GM23248 (cell line): Measurements from ENCODE around the gene OR4M1. TPM values are rescaled to one million over a fixed set of nuclear protein-coding genes. Genes with fewer than 3 reads are reported as not detected.
"Not testable (repeated sequence)": the region's sequence is repeated elsewhere in the genome, so short reads cannot be mapped to it uniquely, and the experiment has no call there.

ENCODE experiments used
- DNase-seq: peaks from one replicate; pipeline ENCODE4 v3.0.0-alpha.2; 2015
- H2AFZ ChIP-seq: fragments of 200-600 bp; sonication (generic); 2 replicates; pipeline ENCODE4 v1.6.1; 2016; ENCODE audit warnings: antibody characterized with exemption
- H3F3A ChIP-seq: fragments of 200-600 bp; sonication (generic); 2 replicates; pipeline ENCODE4 v1.6.1; 2016; ENCODE audit warnings: mild to moderate bottlenecking, antibody characterized with exemption, mixed run types; ENCODE audit not compliant: insufficient read depth
- H3K27ac ChIP-seq: fragments of 200-600 bp; sonication (generic); 2 replicates; pipeline ENCODE4 v1.5.1; 2016; ENCODE audit warnings: mild to moderate bottlenecking
- H3K27me3 ChIP-seq: fragments of 200-600 bp; sonication (generic); replicated peaks from 2 replicates; pipeline ENCODE4 v1.6.1; 2016; ENCODE audit warnings: mild to moderate bottlenecking; ENCODE audit not compliant: insufficient read depth
- H3K36me3 ChIP-seq: fragments of 200-600 bp; sonication (generic); 2 replicates; pipeline ENCODE4 v1.6.1; 2016; ENCODE audit warnings: low read depth, mild to moderate bottlenecking
- H3K4me1 ChIP-seq: fragments of 200-600 bp; sonication (generic); 2 replicates; pipeline ENCODE4 v1.6.1; 2016; ENCODE audit warnings: mild to moderate bottlenecking; ENCODE audit not compliant: insufficient read depth
- H3K4me2 ChIP-seq: fragments of 200-600 bp; sonication (generic); one replicate; pipeline ENCODE4 v1.6.1; 2016; ENCODE audit warnings: mild to moderate bottlenecking; ENCODE audit not compliant: unreplicated experiment
- H3K4me3 ChIP-seq: fragments of 200-600 bp; sonication (generic); 2 replicates; pipeline ENCODE4 v1.5.1; 2016; ENCODE audit warnings: mild to moderate bottlenecking
- H3K79me2 ChIP-seq: fragments of 200-600 bp; sonication (generic); 2 replicates; pipeline ENCODE4 v1.6.1; 2016; ENCODE audit warnings: mild to moderate bottlenecking; ENCODE audit not compliant: insufficient read depth
- H3K9ac ChIP-seq: fragments of 200-600 bp; sonication (generic); 2 replicates; pipeline ENCODE4 v1.6.1; 2016; ENCODE audit warnings: mild to moderate bottlenecking
- H3K9me2 ChIP-seq: fragments of 200-600 bp; sonication (generic); 2 replicates; pipeline ENCODE4 v1.6.1; 2016; ENCODE audit warnings: mixed run types, mild to moderate bottlenecking, moderate library complexity; ENCODE audit not compliant: insufficient read depth
- H3K9me3 ChIP-seq: fragments of 200-600 bp; sonication (generic); one replicate; pipeline ENCODE4 v1.6.1; 2017; ENCODE audit warnings: low read depth
- H4K20me1 ChIP-seq: fragments of 200-600 bp; sonication (generic); 2 replicates; pipeline ENCODE4 v1.6.0; 2016; ENCODE audit not compliant: insufficient read depth
- EZH2 ChIP-seq: fragments of 200-600 bp; sonication (generic); IDR thresholded peaks from 2 replicates; pipeline ENCODE4 v1.6.1; 2018; ENCODE audit warnings: antibody characterized with exemption, mild to moderate bottlenecking; ENCODE audit not compliant: insufficient read depth, poor library complexity, severe bottlenecking
- EZH2phosphoT487 ChIP-seq: fragments of 200-600 bp; sonication (generic); IDR thresholded peaks from 2 replicates; pipeline ENCODE4 v1.6.1; 2018; ENCODE audit warnings: antibody characterized with exemption, moderate library complexity, mild to moderate bottlenecking, low read depth; ENCODE audit not compliant: insufficient read depth
- WGBS, 2 experiments: methylation state at CpG; one replicate each; pipeline ENCODE4 v1.1.6; 2015 to 2017; ENCODE audit warnings: low lambda C conversion rate in 2 of 2, low coverage in 1 of 2; ENCODE audit errors: missing lambda C conversion rate in 2 of 2; 5-methylcytosine and 5-hydroxymethylcytosine counted together
- in situ Hi-C: fragments of 300-500 bp; cut with MboI; formaldehyde crosslinking; loops from 2 replicates; pipeline ENCODE4 v1.15.0; 2020
- polyA plus RNA-seq: library from polyadenylated mRNA; unstranded; fragments of >200 nt; fragmentation: Nextera tagmentation; extraction: Ambion mirVana; gene quantifications from 2 replicates; pipeline ENCODE4 v1.2.1, GENCODE V29; 2016
- total RNA-seq: library from RNA; depleted of rRNA; stranded (reverse); fragments of >200 nt; shearing (Covaris generic); gene quantifications from 2 replicates; pipeline ENCODE4 v1.2.3, GENCODE V29; 2014

OR4M1 gene
- total and polyA plus RNA-seq, 2 experiments from 2014 or later: not detected

GRCh38 chr14:19813171-19813920 lies 40.0 kb downstream of the OR4M1 start:
- H4K20me1 ChIP-seq, H3K9ac ChIP-seq, H3K9me2 ChIP-seq, H3K9me3 ChIP-seq, H3F3A ChIP-seq, H3K36me3 ChIP-seq, H3K4me3 ChIP-seq, in situ Hi-C loops, H3K27me3 ChIP-seq, H3K4me2 ChIP-seq, H3K27ac ChIP-seq, H3K4me1 ChIP-seq, H2AFZ ChIP-seq, H3K79me2 ChIP-seq, DNase-seq: not testable (repeated sequence)
- WGBS, 2 experiments: 7 to 8% methylated on average over 4 of the region's 4 CpGs

GRCh38 chr14:19819879-19820278 lies 46.6 kb downstream of the OR4M1 start:
- H3K9me3 ChIP-seq, H3K9ac ChIP-seq, in situ Hi-C loops, H4K20me1 ChIP-seq, H3K27ac ChIP-seq, H3K9me2 ChIP-seq, H3F3A ChIP-seq, H3K4me3 ChIP-seq, H3K4me1 ChIP-seq, H3K4me2 ChIP-seq, H2AFZ ChIP-seq, H3K79me2 ChIP-seq, DNase-seq, H3K27me3 ChIP-seq, H3K36me3 ChIP-seq: not testable (repeated sequence)
- WGBS, 2 experiments: 13 to 19% methylated on average over 1 of the region's 1 CpG

GRCh38 chr14:19821016-19821415 lies 47.7 kb downstream of the OR4M1 start:
- H3K79me2 ChIP-seq, DNase-seq, H2AFZ ChIP-seq, H3K9ac ChIP-seq, in situ Hi-C loops, H3K4me3 ChIP-seq, H3K27me3 ChIP-seq, H3F3A ChIP-seq, H3K4me2 ChIP-seq, H3K4me1 ChIP-seq, H3K36me3 ChIP-seq, H3K9me2 ChIP-seq, H3K9me3 ChIP-seq, H3K27ac ChIP-seq, H4K20me1 ChIP-seq: not testable (repeated sequence)
- WGBS, 2 experiments: 19 to 29% methylated on average over 6 of the region's 6 CpGs

GRCh38 chr14:19823178-19823577 lies 49.9 kb downstream of the OR4M1 start:
- Histone ChIP-seq H3F3A (no peaks in the 10 kb centered on the region), H4K20me1 (no peaks in the 10 kb centered on the region), H3K9ac (no peak overlapping the region), H2AFZ (no peak overlapping the region), H3K4me2 (no peak overlapping the region), H3K4me1 (no peaks in the 10 kb centered on the region), H3K27ac (no peak overlapping the region), H3K9me3 (no peaks in the 10 kb centered on the region), H3K27me3 (no peaks in the 10 kb centered on the region), H3K36me3 (no peaks in the 10 kb centered on the region), H3K4me3 (no peak overlapping the region), H3K79me2 (no peaks in the 10 kb centered on the region), H3K9me2 (no peaks in the 10 kb centered on the region)
- in situ Hi-C loops: no loop called here
- TF ChIP-seq EZH2phosphoT487: no peak
- no peak for TF ChIP-seq EZH2
- 8% methylated on average over 1 of the region's 1 CpG for WGBS, 2 experiments
- peak; percentile 2 for DNase-seq

- H3K27ac ChIP-seq: no peak overlapping the region
- 2 to 4% methylated on average over 1 of the region's 1 CpG for WGBS, 2 experiments
- H3K4me1 ChIP-seq: no peaks in the 10 kb centered on the region
- TF ChIP-seq EZH2phosphoT487: no peak
- TF ChIP-seq EZH2: no peak
- peak; percentile 35 for DNase-seq
- in situ Hi-C loops: no loop called here
- H3F3A ChIP-seq: no peaks in the 10 kb centered on the region
- no peaks in the 10 kb centered on the region for H3K79me2 ChIP-seq
- no peaks in the 10 kb centered on the region for H3K27me3 ChIP-seq
- H3K4me2 ChIP-seq: no peak overlapping the region
- no peak overlapping the region for H2AFZ ChIP-seq
- H4K20me1 ChIP-seq: no peaks in the 10 kb centered on the region
- no peaks in the 10 kb centered on the region for H3K36me3 ChIP-seq
- no peaks in the 10 kb centered on the region for H3K9me2 ChIP-seq
- H3K9ac ChIP-seq: no peak overlapping the region
- H3K9me3 ChIP-seq: no peaks in the 10 kb centered on the region
- no peak overlapping the region for H3K4me3 ChIP-seq
These were observed 50.5 kb downstream of the OR4M1 start for GRCh38 chr14:19823765-19824164.

GRCh38 chr14:19827626-19828244 lies 54.4 kb downstream of the OR4M1 start:
- 37% methylated on average over 12 of the region's 12 CpGs for WGBS, 2 experiments
- not testable (repeated sequence) for H2AFZ ChIP-seq

More at GRCh38 chr14:19827626-19828244, 54.4 kb downstream of the OR4M1 start:
- H3K27me3 ChIP-seq, H3K9me3 ChIP-seq, H3K9me2 ChIP-seq, in situ Hi-C loops, H3K27ac ChIP-seq, H3K4me1 ChIP-seq, H3K4me2 ChIP-seq, H3F3A ChIP-seq, DNase-seq, H3K4me3 ChIP-seq, H3K9ac ChIP-seq, H3K79me2 ChIP-seq, H4K20me1 ChIP-seq, H3K36me3 ChIP-seq: not testable (repeated sequence)
